HEK293T (cell line): ENCODE measurements around the gene PGBD5.

ENCODE experiments used
- FOXK2 ChIP-seq: fragments of 450-650 bp; IDR thresholded peaks from 2 replicates; pipeline ENCODE4 v1.6.1; 2016; ENCODE audit warnings: mild to moderate bottlenecking
- FOXM1 ChIP-seq: fragments of 450-650 bp; IDR thresholded peaks from 2 replicates; pipeline ENCODE4 v1.6.1; 2017; ENCODE audit warnings: mild to moderate bottlenecking, borderline replicate concordance
- SUZ12 ChIP-seq: fragments of 450-650 bp; IDR thresholded peaks from 2 replicates; pipeline ENCODE4 v1.6.1; 2016; ENCODE audit warnings: mild to moderate bottlenecking

- TF ChIP-seq FOXK2 (no peak), FOXM1 (no peak), SUZ12 (no peak)
Measured at GRCh38 chr1:230427094-230427876, 1.2 kb upstream of the PGBD5 start.
